COR-L47 (cell line): ENCODE data around the gene KDM4C.
"Not testable (repeated sequence)": the region's sequence is repeated elsewhere in the genome, so short reads cannot be mapped to it uniquely, and the experiment has no call there.

Source experiments
- DNase-seq: peaks from one replicate; lab custom pipeline; 2025; lab: John Stamatoyannopoulos, UW

KDM4C gene

DNA sequence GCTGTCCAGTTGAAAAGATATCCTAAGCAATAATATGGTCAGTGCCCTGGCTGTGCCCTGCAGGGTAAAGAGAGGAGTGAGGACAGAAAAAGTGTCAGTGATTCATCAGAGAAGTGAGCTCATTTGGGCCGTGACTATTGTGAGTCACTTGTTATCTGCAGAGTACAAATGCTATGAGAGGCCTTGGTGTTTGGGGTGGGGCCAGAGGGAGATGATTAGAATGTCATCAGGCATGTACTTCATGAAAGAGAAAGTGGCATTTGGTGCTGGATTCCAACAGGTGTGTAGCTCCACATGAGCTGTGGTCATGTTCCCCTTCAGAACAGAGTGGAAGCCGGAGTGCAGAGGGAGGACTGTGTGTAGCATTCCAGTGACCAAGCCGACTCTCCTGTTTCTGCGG, 174.1 kb downstream of the KDM4C start:
- DNase-seq = no peak

- no peak for DNase-seq
These were observed 178.3 kb downstream of the KDM4C start for GRCh38 chr9:6936103-6936502.

GRCh38 chr9:6937209-6937608, 179.4 kb downstream of the KDM4C start:
- DNase-seq = no peak

DNA sequence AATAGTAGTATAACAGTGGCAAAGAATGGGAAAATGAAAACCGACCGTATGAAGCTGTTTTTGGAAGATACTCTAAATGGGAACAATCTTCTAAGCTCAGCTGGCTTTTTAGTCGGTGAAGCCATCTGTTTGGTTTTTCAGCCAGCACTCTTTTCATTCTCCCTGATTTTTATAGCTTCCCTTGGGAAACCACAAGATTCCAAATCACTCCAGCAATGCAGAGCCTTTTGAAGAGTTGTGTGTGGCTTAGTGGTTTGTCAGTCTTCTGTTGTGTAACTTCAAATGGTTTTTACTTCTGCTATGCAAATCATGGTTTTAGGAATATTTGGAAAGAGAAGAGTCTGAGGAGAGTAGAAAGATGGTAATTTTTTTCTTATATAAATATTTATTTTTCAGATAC, 180.7 kb downstream of the KDM4C start:
- DNase-seq = no peak

- no peak for DNase-seq
These were observed 181.1 kb downstream of the KDM4C start for GRCh38 chr9:6938873-6939272.

DNA sequence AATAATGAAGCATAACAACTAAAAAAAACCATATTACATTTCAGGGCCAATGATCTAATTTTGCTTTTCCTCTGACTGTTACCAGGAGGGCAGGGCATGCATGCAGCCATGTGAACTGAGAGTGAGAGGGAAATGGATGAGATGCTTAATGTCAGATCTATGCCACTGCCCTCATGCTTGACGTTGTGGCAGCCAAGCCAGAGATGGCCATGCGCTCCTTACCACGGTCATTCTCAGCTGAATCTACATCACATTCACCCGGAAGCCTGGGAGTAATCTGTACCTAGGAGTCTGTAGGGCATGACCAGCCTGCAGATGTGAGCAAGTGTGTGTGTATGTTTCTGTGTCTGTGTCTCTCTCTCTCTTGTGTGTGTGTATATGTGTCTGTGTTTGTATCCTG, 183.7 kb downstream of the KDM4C start:
- DNase-seq = no peak

DNA sequence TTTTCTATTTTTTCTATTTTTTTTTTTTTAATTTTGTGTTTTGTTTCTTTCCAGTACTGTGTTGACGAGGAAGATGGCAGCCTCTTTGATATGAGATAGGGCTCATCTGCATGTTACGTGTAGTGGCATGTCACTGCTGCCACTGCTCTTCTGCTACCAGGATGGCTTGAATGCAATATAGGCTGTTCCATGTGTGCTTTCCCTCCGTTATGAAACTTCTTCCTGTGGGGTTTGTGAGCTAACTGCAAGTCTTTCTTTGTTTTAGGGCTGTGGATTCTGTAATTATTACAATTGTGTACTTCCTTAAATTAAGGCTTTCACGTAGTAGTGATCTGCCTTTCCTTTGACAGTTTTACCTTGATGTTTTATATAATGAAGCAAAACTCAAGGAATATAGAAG, 184.6 kb downstream of the KDM4C start:
- no peak for DNase-seq

DNA sequence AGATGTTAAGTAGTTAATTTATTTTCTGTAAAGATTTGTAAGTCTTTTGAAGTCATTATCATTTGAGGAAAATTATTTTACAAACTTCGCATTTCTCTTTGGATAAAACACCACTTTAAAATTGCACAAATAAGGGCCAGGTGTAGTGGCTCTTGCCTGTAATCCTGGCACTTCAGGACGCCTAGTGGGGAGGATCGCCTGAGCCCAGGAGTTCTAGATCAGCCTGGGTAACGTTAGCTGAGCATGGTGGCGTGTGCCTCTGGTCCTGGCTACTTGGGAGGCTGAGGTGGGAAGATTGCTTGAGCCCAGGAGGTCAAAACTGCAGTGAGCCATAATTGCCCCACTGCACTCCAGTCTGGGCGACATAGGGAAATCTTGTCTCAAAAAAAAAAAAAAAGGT, 185.5 kb downstream of the KDM4C start:
- no peak for DNase-seq

- DNase-seq = peak; percentile 55
These were observed 186.3 kb downstream of the KDM4C start for GRCh38 chr9:6944093-6944551.

DNA sequence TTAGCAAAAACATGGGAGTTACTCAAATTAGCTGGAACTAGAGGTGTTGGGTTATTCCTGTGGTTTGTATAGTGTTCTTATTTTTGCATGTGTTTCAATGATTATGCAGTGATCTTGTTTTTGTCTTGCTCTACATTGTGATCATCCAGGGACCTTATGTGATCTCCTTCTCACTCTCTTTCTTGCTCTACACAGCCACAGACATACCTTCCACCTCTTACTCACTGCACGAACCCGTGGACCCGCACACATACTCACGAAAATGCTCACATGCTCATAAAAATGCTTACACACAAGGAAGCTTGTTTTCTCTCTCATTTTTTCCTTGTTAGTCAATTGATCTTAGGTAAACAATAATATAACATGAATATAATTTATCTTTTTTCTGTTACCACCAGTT, 187.1 kb downstream of the KDM4C start:
- no peak for DNase-seq

GRCh38 chr9:6945816-6946215, 188.0 kb downstream of the KDM4C start:
- DNase-seq = no peak

DNA sequence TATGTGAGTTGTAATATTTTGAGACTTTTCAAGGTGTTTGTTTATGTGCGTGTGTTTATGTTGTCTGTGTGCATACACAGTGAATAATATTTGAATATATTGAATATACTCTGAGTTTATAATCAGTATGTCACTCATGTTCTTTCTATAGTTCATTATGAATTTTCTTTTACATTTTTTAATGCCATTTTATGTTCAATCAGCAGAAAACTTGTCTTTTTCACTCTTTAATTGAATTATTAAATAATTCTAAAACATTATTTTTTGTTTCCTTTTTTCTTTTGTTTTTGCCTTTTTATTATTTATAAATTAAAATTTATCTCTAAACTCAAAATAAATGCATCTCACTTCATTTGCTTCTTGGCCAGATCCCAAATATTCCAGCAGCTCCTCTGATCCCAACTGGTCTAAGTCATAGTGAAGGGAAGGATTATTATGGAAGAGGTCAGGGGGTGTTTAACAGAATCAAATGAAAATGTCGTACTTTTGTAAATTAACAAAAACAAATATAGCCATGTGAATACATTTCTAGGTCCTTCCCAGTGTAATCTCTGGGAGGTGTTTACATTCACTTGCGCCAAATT, 188.9 kb downstream of the KDM4C start:
- no peak for DNase-seq

GRCh38 chr9:6948921-6949320, 191.1 kb downstream of the KDM4C start:
- not testable (repeated sequence) for DNase-seq

GRCh38 chr9:6955251-6955921, 197.6 kb downstream of the KDM4C start:
- DNase-seq = peak; percentile 13

- no peak for DNase-seq
These were observed 199.1 kb downstream of the KDM4C start for GRCh38 chr9:6956879-6957278.

DNA sequence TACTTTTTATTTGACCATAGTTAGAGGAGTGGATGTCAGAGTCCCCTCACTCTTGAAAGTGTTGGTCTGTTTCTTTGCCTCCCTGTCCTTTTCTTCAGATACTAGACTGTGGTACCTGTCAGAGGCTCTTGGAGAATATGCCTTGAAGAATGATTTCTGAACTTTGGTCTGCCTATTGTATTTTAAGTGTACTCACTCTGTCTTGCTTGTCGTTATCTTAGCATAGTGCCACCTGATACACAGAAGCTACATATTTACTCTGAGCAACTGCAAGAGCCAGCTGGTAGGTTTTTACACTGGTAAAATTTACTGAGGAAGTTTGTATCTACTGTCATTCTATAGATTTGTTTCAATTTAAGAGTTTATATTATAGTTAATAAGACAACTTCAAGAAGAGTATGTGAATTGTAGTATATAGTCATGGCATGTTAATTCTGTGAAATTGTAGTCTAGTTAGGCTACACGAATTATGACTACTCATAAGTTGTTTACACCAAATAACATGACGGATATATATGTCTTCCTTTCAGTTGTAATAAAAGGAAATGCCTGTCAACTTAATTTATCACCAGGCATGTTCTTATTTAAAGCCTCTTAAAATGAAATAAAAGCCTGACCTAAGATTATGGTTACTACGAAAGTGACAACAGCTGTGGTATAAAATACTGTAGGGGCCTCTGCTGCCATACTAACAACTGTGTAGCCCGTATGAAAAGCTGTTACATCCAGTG, 201.7 kb downstream of the KDM4C start:
- no peak for DNase-seq

GRCh38 chr9:6960777-6961176, 203.0 kb downstream of the KDM4C start:
- DNase-seq = no peak

GRCh38 chr9:6961845-6962522, 204.2 kb downstream of the KDM4C start:
- no peak for DNase-seq

DNA sequence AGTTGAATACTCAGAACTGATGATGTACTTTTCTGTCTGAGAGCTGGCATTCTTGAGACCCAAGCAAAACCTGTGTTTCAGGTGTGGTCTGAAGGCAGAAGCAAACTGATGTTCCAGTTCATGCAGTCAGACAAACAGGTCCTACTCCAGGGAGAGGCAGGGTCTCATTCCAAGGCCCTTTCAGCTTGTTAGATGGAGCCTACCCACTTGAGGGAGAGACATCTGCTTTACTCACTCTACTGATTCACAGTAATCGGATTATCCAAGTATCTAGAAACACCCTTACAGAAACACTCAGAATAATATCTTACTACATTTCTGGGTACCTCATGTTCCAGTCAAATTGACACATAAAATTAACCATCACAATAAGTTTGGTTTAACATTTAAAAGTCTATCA, 207.8 kb downstream of the KDM4C start:
- no peak for DNase-seq

DNA sequence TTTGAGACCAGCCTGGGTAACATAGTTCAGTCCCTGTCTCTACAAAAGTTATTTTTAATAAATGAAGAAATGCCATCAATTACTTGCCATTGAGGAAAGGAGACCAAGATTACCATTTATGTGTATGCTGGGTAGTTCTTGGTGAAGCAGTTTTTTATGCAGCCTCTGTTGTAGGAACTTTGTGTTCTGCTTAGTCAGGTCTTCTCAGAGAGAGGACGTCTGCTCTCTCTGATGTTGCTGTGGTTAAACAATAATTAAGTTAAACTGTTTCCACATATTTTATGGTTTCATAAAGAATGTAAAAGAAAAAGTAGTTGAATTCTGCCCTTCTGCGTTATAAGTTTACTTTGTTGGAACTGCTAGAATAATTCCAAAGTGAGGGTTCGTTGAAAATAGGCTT, 210.5 kb downstream of the KDM4C start:
- no peak for DNase-seq

DNA sequence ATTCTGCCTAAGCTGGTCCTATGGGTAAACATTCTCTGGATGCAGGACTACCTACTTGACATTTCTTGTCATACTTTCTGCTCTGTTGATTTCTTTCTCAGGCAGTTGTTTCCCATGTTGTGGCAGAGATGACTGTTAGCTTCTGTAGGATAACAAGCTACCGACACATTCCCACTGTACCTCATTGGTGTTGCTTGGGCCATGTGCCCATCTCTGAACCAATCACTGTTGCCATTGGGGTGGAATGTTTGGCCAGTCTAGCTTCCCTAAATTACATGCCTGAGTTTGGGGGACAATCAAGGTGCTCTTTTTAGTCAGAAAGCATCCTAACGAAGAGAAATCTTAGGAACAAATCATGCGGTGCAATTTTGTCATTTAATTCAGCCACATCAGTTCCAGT, 212.0 kb downstream of the KDM4C start:
- no peak for DNase-seq

GRCh38 chr9:6973089-6973488, 215.3 kb downstream of the KDM4C start:
- DNase-seq = no peak

- DNase-seq = no peak
These were observed 216.0 kb downstream of the KDM4C start for GRCh38 chr9:6973762-6974161.
